Central memory CD8-positive, alpha-beta T cell (primary cell): ENCODE data around the gene ARHGAP26.
"Not testable (repeated sequence)": the region's sequence is repeated elsewhere in the genome, so short reads cannot be mapped to it uniquely, and the experiment has no call there.

Experiments
- ATAC-seq: fragments of 150-1000 bp; cut with Tn5 transposase; replicated peaks from 2 replicates; pipeline ENCODE4 v1.10.0; 2022; ENCODE audit warnings: mild to moderate bottlenecking, moderate FRiP score, moderate number of reproducible peaks; ENCODE audit not compliant: poor library complexity, severe bottlenecking; ENCODE audit errors: extremely low read depth
- DNase-seq, 2 donors: peaks; one replicate each; pipeline ENCODE4 v3.0.0; 2021; ENCODE audit warnings: low spot score in 2 of 2
- H3K27ac Mint-ChIP-seq: one replicate; pipeline ENCODE4 v1.8.0; 2022; ENCODE audit warnings: low read depth, mild to moderate bottlenecking, moderate library complexity, mixed read lengths
- H3K27me3 Mint-ChIP-seq: one replicate; pipeline ENCODE4 v1.8.0; 2022; ENCODE audit warnings: mixed read lengths
- H3K36me3 Mint-ChIP-seq: one replicate; pipeline ENCODE4 v1.8.0; 2022; ENCODE audit warnings: mild to moderate bottlenecking, moderate library complexity, mixed read lengths; ENCODE audit not compliant: insufficient read depth
- H3K4me1 Mint-ChIP-seq: one replicate; pipeline ENCODE4 v1.8.0; 2022; ENCODE audit warnings: mixed read lengths
- H3K4me3 Mint-ChIP-seq: one replicate; pipeline ENCODE4 v1.8.0; 2022; ENCODE audit warnings: mild to moderate bottlenecking, moderate library complexity, mixed read lengths
- H3K9me3 Mint-ChIP-seq: one replicate; pipeline ENCODE4 v1.8.0; 2022; ENCODE audit warnings: mixed read lengths

The ARHGAP26 gene

DNA sequence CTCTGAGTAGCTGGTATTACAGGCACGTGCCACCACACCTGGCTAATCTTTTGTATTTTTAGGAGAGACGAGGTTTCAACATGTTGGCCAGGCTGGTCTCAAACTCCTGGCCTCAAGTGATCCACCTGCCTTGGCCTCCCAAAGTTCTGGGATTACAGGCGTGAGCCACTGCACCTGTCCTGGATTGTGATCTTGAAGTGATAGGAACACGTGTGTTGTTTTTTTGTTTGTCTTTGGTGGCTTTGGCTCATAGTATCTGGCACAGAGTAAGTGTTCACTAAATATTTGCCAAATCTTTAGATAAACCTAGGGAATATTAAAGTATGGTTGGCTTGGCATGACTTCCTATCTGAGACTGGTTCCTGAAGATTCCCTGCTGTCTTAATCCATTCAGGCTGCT is 172.7 kb downstream of the ARHGAP26 start:
- H3K27ac Mint-ChIP-seq, result no peak overlapping the region
- no peak for DNase-seq
- ATAC-seq, result no peak
- H3K4me1 Mint-ChIP-seq, result peaks cover 69% of the 10 kb centered on the region
- peaks cover 4% of the 10 kb centered on the region for H3K36me3 Mint-ChIP-seq
- H3K27me3 Mint-ChIP-seq, result no peaks in the 10 kb centered on the region
- H3K4me3 Mint-ChIP-seq, result no peak overlapping the region
- H3K9me3 Mint-ChIP-seq, result no peaks in the 10 kb centered on the region

DNA sequence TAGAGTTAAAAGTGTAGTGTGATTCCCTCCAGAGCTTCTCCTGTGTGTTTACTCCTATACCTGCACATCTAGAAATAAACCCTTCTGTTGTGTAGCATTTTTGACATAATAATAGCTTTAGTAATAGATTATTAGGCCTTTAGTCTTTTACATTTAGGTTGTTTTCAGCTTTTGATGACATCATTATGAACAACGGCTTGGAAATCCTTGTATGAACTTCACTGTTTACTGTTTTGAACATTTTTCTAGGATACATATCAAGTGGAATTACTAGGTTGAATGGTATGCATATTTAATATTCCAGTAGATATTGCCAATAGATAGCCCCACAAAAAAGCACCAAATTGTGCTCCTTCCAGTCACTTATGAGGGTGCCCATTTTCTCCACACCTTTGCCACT is 174.0 kb downstream of the ARHGAP26 start:
- no peak overlapping the region for H3K27ac Mint-ChIP-seq
- no peak for ATAC-seq

DNA sequence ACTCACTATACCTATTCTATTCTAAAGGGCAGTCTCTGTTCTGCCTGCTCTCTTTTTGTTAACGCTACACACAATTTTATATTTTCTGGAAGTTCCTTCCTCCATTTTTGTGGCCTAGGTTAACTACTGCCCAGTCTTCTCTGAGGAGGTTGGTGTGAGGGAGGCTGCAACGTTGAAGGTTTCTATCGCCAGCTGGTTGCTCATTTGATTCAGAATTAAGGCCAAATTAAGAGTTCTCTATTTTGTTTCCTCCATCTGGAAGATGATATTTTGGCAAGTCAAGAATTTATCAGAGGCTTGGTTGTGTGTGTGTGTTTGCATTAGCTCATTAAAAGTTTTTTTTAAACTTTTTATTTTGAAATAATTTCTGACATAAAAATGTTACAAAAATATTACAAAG is 175.1 kb downstream of the ARHGAP26 start:
- no peak for ATAC-seq
- Mint-ChIP-seq H3K4me1 (peaks cover 72% of the 10 kb centered on the region), H3K27ac (no peak overlapping the region), H3K36me3 (peaks cover 9% of the 10 kb centered on the region), H3K27me3 (no peaks in the 10 kb centered on the region), H3K4me3 (no peak overlapping the region), H3K9me3 (no peaks in the 10 kb centered on the region)
- no peak for DNase-seq

More for the DNA sequence above, 174.0 kb downstream of the ARHGAP26 start:
- Mint-ChIP-seq H3K4me1 (peaks cover 67% of the 10 kb centered on the region), H3K36me3 (peaks cover 6% of the 10 kb centered on the region), H3K4me3 (no peak overlapping the region), H3K9me3 (no peaks in the 10 kb centered on the region), H3K27me3 (no peaks in the 10 kb centered on the region)
- no peak for DNase-seq

DNA sequence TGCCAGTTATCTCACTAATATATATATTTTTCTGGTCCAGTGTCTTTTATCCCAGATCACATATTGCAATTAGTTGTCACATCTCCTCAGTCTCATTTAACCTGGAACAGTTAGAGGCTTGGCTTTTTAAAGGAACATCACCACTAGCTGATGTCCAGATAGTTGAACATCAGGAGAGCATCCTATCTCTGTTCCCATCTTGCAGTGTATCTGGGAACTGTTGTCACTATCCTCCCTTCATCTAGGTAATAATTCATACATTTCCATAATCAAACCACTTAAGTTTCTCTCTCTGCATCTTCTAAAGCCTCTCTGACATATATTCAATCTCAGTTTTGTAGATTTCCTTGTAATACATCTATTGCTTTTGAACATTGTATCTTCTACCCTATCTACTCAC is 175.7 kb downstream of the ARHGAP26 start:
- DNase-seq (no peak), ATAC-seq (no peak)
- Mint-ChIP-seq H3K27ac (peak overlapping the region; percentile 53), H3K4me3 (no peak overlapping the region), H3K4me1 (peaks cover 77% of the 10 kb centered on the region), H3K36me3 (peaks cover 9% of the 10 kb centered on the region), H3K27me3 (no peaks in the 10 kb centered on the region), H3K9me3 (no peaks in the 10 kb centered on the region)

DNA sequence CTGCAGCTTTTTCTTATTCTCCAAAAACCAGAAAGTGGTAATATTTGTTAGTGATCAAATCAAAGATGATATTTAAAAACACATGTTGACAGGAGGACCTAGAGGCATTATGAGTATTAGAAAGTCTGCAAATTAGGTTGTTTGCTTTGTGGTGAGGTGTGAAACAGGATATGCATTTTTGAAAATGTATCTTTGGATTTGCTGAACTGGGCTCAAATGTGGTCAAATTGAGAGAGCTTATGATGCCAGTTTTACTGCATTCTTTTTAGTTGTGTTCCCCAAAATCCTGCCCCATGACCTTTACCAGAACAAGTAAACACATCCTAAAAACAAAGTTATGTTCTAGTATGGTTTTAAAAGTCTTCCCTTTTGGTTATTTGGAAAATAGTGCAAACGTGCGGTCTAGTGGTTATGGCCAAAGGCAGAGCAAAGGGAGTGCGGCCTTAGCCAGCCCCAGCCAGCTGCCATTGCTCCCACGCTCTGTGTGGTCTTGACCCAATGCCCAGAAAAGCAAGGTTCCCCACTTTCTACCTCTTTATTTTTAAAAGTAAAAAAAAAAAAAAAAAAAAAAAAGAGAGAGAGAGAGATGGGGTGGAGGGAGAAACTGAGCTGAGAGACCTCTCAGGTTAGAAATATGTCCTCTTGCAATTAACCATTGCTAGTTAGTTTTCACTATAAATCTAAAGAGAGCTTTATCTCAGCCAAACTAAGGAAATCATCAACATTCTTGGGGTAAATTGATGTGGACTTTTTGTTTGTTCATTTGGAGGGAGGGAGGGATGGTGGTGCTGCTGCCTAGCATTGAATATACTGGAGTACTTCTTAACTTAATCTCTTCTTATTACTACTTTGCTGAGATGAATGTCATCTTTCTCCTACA is 176.6 kb downstream of the ARHGAP26 start:
- peaks cover 79% of the 10 kb centered on the region for H3K4me1 Mint-ChIP-seq
- no peaks in the 10 kb centered on the region for H3K9me3 Mint-ChIP-seq
- no peaks in the 10 kb centered on the region for H3K27me3 Mint-ChIP-seq
- ATAC-seq, result no peak
- no peak overlapping the region for H3K4me3 Mint-ChIP-seq
- H3K36me3 Mint-ChIP-seq, result peaks cover 9% of the 10 kb centered on the region
- H3K27ac Mint-ChIP-seq, result peak overlapping the region; percentile 53
- no peak for DNase-seq

DNA sequence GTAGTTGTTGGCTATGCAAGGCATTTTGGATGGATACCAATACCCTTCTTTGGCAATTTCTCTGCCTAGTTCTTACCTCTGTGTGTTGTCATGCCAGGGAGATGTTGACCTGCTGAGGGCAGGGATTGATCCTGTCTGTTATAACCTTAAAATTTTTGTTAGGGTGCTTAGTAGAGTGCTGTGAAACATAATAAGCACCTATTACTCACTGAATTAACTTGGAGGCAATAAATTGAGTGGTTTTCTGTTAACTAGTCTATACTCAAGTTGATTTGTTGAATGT is 177.2 kb downstream of the ARHGAP26 start:
- Mint-ChIP-seq H3K4me1 (peaks cover 81% of the 10 kb centered on the region), H3K9me3 (no peaks in the 10 kb centered on the region), H3K4me3 (no peak overlapping the region), H3K27me3 (no peaks in the 10 kb centered on the region), H3K36me3 (peaks cover 9% of the 10 kb centered on the region), H3K27ac (no peak overlapping the region)
- DNase-seq (no peak), ATAC-seq (no peak)

DNA sequence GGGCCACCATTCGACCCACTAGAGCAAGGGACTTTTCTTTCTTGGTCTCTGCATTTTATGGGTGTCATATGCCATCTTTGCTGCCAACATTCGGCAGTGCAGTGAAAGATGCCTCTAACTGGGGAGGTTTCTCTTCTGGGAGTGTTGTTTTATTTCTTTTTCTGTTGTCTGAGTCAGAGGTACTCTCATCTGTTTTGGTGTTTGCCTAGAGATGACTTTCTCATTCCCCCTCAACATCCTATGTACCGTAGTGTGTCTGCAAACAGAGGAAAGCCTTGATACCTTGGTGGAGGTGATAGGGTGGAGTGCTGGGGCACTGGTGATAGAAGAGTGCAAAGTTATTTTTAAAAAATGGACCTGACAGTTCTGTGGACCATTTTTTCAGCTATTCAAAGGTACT is 182.1 kb downstream of the ARHGAP26 start:
- ATAC-seq (no peak), DNase-seq (no peak)
- no peaks in the 10 kb centered on the region for H3K9me3 Mint-ChIP-seq
- no peaks in the 10 kb centered on the region for H3K27me3 Mint-ChIP-seq
- H3K36me3 Mint-ChIP-seq, result peaks cover 16% of the 10 kb centered on the region
- H3K27ac Mint-ChIP-seq, result peak overlapping the region; percentile 79
- H3K4me1 Mint-ChIP-seq, result peaks cover 69% of the 10 kb centered on the region
- no peak overlapping the region for H3K4me3 Mint-ChIP-seq

DNA sequence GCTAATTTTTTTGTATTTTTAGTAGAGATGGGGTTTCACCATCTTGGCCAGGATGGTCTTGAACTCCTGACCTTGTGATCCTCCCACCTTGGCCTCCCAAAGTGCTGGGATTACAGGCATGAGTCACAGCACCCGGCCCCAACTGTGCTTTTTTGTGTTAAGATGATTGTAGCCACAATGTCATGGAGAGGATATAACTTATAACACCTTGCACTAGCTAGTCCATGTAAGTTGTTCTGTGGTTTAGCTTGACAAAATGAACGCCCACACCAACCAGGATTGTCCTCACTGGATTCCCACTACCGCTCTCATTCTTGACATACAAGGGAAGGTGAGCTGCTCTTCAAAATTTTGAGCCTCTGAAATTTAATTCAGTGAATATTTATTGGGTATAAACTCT is 182.7 kb downstream of the ARHGAP26 start:
- H3K4me3 Mint-ChIP-seq, H3K9me3 Mint-ChIP-seq, ATAC-seq, DNase-seq, H3K27me3 Mint-ChIP-seq: not testable (repeated sequence)
- Mint-ChIP-seq H3K4me1 (peaks cover 73% of the 10 kb centered on the region), H3K27ac (peak overlapping the region; percentile 87), H3K36me3 (peaks cover 12% of the 10 kb centered on the region)

DNA sequence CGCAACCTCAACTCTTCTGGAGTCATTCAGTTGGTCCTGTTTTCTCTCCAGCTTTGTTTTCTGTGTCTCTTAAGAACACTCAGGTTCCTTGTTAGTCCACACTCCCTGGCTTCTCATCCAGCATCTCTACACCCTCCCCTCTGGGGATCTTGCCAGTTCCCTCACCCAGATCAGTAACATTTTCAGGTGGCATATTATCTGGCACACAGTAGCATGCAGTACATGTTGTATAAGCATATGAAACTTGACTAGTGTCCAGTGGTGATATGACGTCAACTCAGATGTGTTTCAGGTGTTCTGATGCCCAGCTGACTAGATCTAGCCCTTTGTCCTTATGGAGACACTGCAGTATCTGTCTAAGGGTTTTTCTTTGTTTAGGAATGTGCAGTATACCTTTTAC is 184.3 kb downstream of the ARHGAP26 start:
- no peaks in the 10 kb centered on the region for H3K27me3 Mint-ChIP-seq
- ATAC-seq (no peak), DNase-seq (no peak)
- no peak overlapping the region for H3K4me3 Mint-ChIP-seq
- H3K27ac Mint-ChIP-seq, result no peak overlapping the region
- peaks cover 75% of the 10 kb centered on the region for H3K4me1 Mint-ChIP-seq
- no peaks in the 10 kb centered on the region for H3K9me3 Mint-ChIP-seq
- peaks cover 7% of the 10 kb centered on the region for H3K36me3 Mint-ChIP-seq

DNA sequence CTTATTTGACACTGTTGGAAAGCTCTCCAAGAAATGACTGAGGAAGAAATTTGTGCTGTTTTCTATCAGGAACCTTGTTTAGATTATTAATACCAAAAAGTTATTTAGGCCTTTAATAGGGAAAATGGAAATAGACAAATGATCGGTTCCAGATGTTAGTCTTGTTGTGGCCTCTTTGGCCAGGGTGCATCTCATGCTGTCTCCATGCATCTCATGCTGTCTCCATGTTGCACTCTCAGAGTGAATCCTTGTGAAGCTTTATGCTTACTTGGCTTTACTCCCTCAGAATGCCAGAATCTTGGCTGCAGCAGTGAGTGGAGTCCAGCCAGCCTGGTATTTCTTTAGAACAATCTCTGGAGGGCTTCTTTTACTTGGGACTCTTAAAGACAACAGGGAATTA is 185.5 kb downstream of the ARHGAP26 start:
- ATAC-seq (no peak), DNase-seq (no peak)
- Mint-ChIP-seq H3K4me1 (peaks cover 72% of the 10 kb centered on the region), H3K36me3 (peaks cover 8% of the 10 kb centered on the region), H3K9me3 (no peaks in the 10 kb centered on the region), H3K27me3 (no peaks in the 10 kb centered on the region), H3K27ac (no peak overlapping the region), H3K4me3 (no peak overlapping the region)

DNA sequence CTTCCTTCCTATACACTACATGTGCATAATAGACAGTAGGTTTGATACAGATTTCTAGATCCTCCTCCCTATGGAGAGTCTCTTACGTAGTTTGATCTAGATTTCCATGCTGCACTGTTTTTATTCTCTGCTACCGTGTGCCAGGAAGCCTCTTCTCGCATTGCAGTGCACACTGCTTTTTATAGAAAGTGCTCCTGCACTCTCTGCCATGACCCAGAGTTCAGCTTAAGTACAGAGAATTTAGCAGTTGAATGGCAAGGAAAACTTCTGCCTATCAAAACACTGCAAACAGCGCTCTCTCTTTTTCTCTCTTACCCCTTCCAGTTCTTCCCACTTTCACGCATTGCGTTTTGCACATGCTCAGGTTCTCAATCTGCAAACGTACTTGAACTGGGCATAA is 187.4 kb downstream of the ARHGAP26 start:
- no peaks in the 10 kb centered on the region for H3K27me3 Mint-ChIP-seq
- H3K9me3 Mint-ChIP-seq, result no peaks in the 10 kb centered on the region
- H3K36me3 Mint-ChIP-seq, result peaks cover 13% of the 10 kb centered on the region
- H3K4me1 Mint-ChIP-seq, result peaks cover 62% of the 10 kb centered on the region
- H3K27ac Mint-ChIP-seq, result no peak overlapping the region
- DNase-seq (no peak), ATAC-seq (no peak)
- no peak overlapping the region for H3K4me3 Mint-ChIP-seq

DNA sequence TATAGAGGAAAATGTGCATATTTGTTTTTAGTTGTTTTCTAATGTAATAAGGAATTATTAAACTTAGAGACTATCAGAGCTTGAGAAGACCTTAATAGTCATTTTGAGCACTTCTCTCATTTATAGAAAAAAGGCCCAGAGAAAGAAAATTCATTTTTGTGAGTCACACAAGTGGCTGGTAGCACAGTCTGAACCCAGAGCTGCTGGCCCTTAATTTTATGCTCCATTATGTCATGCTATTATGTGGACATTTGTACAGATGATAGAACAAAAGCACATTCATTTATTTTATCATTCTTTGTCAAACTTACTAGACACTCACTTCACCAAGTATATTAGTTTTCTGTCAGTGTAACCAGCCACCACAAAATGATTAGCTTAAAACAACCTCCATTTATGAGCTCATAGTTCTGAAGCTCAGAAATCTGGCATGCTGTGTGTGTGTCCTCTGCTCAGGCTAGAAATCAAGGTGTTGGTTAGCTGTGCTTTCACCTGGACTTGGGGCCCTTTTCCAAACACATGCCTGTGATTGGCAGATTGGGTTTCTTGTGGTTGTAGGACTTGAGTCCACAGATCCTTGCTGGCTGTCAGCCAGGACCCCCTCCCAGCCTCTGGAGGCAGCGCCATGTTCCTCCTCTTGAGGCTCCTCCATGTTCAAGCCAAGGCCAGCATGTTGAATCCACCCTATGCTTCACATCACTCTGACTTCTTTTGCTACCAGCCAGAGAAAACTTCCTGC is 188.9 kb downstream of the ARHGAP26 start:
- H3K36me3 Mint-ChIP-seq, result peaks cover 12% of the 10 kb centered on the region
- ATAC-seq (no peak), DNase-seq (no peak)
- H3K4me1 Mint-ChIP-seq, result peaks cover 55% of the 10 kb centered on the region
- no peaks in the 10 kb centered on the region for H3K9me3 Mint-ChIP-seq
- no peaks in the 10 kb centered on the region for H3K27me3 Mint-ChIP-seq
- H3K4me3 Mint-ChIP-seq, result no peak overlapping the region
- peak overlapping the region; percentile 67 for H3K27ac Mint-ChIP-seq
